AG09309 (cell line): ENCODE data around the gene MLF2.

Experiments
- DNase-seq: peaks from one replicate; pipeline ENCODE4 v3.0.0-alpha.2; 2010; ENCODE audit warnings: low read depth
- H3K4me3 ChIP-seq: 2 replicates; pipeline ENCODE4 v1.5.1; 2011; ENCODE audit warnings: mild to moderate bottlenecking, low read depth, low read length, moderate library complexity; ENCODE audit not compliant: control insufficient read depth
- TF ChIP-seq, protein P1 (sequence below): IDR thresholded peaks from 2 replicates; pipeline ENCODE4 v1.5.1; 2011; ENCODE audit warnings: mild to moderate bottlenecking, low read depth, low read length, inconsistent platforms; ENCODE audit not compliant: insufficient read depth, control insufficient read depth; ENCODE audit errors: missing control alignments

Gene MLF2

DNA sequence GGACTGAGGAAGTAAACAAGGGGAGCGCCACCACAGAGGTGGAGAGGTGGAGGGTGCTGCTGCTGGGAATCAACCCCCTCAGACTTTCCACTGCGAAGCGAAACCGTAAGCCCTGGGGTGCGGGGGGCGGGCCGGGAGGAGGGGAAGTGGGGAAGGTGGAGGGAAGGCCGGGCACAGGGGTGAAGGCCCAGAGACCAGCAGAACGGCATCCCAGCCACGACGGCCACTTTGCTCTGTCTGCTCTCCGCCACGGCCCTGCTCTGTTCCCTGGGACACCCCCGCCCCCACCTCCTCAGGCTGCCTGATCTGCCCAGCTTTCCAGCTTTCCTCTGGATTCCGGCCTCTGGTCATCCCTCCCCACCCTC, 19.4 kb upstream of the MLF2 start, which contains the start of gene LAG3:
TSS of gene LAG3 (plus strand) at position 190 of the 365 bp plus-strand sequence. CDS start 333 bp downstream, outside the sequence.
- H3K4me3 ChIP-seq = no peak within 1 kb of the TSS
- no peak for DNase-seq
- TF ChIP-seq, protein P1, sequence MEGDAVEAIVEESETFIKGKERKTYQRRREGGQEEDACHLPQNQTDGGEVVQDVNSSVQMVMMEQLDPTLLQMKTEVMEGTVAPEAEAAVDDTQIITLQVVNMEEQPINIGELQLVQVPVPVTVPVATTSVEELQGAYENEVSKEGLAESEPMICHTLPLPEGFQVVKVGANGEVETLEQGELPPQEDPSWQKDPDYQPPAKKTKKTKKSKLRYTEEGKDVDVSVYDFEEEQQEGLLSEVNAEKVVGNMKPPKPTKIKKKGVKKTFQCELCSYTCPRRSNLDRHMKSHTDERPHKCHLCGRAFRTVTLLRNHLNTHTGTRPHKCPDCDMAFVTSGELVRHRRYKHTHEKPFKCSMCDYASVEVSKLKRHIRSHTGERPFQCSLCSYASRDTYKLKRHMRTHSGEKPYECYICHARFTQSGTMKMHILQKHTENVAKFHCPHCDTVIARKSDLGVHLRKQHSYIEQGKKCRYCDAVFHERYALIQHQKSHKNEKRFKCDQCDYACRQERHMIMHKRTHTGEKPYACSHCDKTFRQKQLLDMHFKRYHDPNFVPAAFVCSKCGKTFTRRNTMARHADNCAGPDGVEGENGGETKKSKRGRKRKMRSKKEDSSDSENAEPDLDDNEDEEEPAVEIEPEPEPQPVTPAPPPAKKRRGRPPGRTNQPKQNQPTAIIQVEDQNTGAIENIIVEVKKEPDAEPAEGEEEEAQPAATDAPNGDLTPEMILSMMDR = no peak

- no peak overlapping the region for H3K4me3 ChIP-seq
- DNase-seq = no peak
- TF ChIP-seq, protein P1 = no peak
Measured at GRCh38 chr12:6771509-6772330, 18.8 kb upstream of the MLF2 start.

DNA sequence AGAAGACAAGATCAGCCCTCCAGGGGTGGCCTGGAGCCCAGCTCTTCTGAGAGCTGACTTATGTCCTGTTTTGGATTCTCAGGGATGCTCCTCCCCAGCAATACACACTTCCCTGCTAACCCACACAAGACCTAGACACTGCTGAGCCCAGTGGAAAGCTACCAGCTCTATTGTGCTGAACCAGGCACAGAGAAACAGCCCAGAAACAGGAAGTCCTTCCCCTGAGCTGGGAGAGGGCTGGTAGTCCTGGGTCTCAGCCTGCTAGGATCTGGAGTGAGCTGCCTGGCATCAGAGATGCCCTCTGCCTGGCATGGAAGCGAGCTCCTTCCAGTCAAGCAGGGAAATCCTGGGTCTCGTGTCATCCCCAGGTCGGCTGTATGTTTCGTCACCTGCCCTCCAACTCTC, 18.2 kb upstream of the MLF2 start:
- H3K4me3 ChIP-seq = no peak overlapping the region
- no peak for DNase-seq
- TF ChIP-seq, protein P1 = no peak

DNA sequence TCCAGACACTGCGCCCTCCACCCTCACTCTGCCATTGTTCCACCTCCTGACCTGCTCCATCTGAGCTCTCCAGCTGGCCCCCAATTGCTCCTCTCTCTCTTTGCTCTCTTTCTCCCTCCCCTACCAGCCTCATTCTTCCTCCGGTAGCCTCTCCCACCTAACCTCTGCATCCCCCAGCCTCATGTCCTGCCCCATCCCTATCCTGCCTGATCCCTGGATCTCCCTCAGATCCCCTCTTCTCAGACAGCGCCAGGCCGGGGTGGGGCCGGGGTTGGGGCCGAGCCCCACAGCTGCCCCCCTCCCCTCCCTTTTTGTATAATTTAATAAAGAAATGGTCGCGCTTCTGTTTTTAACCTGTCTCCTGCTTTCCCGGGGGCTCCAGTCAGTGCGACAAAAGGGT, 17.7 kb upstream of the MLF2 start:
- TF ChIP-seq, protein P1 = no peak
- H3K4me3 ChIP-seq = no peak overlapping the region

GRCh38 chr12:6770094-6770493, 17.2 kb upstream of the MLF2 start:
- H3K4me3 ChIP-seq = no peak overlapping the region
- no peak for DNase-seq
- TF ChIP-seq, protein P1 = no peak

More for the DNA sequence above, 17.7 kb upstream of the MLF2 start:
- DNase-seq = no peak

DNA sequence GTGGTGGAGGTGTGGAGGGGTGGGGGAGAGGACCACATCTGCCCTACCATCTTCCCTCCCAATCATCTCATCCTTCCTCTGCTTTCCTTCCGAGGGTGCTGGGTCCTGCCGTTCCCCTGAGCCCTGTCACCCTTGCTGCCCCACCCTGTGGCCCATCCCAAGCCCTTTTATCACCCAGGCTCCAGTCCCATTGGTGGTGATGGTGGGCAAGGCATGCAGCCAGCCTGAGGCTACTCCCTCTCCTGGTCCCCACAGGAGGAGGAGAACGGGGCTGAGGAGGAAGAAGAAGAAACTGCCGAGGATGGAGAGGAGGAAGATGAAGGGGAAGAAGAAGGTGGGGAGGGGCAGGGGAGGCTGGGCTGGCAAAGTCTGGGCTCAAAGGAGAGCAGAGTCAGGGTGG, 16.7 kb upstream of the MLF2 start:
- TF ChIP-seq, protein P1 = no peak
- no peak overlapping the region for H3K4me3 ChIP-seq
- no peak for DNase-seq
